IPS DF 6.9 (cell line): ENCODE results near the gene MOBP.
"Not testable (repeated sequence)": the region's sequence is repeated elsewhere in the genome, so short reads cannot be mapped to it uniquely, and the experiment has no call there.

Experiments used
- DNase-seq: peaks from one replicate; pipeline ENCODE4 v3.0.0-alpha.2; 2013; ENCODE audit warnings: low read depth, low spot score
- H3K27ac ChIP-seq: one replicate; pipeline ENCODE4 v1.5.1; 2013; ENCODE audit warnings: low read length, control low read depth
- H3K27me3 ChIP-seq: 2 replicates; pipeline ENCODE4 v1.6.1; 2013; ENCODE audit warnings: mild to moderate bottlenecking, low read length; ENCODE audit not compliant: control insufficient read depth, insufficient read depth
- H3K36me3 ChIP-seq: 2 replicates; pipeline ENCODE4 v1.6.1; 2013; ENCODE audit warnings: low read length; ENCODE audit not compliant: control insufficient read depth, insufficient read depth
- H3K4me1 ChIP-seq: 2 replicates; pipeline ENCODE4 v1.6.1; 2013; ENCODE audit warnings: low read length; ENCODE audit not compliant: control insufficient read depth, insufficient read depth
- H3K4me3 ChIP-seq: 2 replicates; pipeline ENCODE4 v1.5.1; 2013; ENCODE audit warnings: mild to moderate bottlenecking, low read length
- H3K9me3 ChIP-seq: 2 replicates; pipeline ENCODE4 v1.6.1; 2013; ENCODE audit warnings: low read length, inconsistent platforms; ENCODE audit not compliant: control insufficient read depth, insufficient read depth
- WGBS: extraction: QIAGEN DNeasy Blood & Tissue Kit; methylation state at CpG from one replicate; pipeline ENCODE4 v1.1.7; 2013; ENCODE audit warnings: mixed read lengths, missing lambda C conversion rate; ENCODE audit not compliant: insufficient read length, insufficient coverage; 5-methylcytosine and 5-hydroxymethylcytosine counted together

Gene MOBP, protein sequence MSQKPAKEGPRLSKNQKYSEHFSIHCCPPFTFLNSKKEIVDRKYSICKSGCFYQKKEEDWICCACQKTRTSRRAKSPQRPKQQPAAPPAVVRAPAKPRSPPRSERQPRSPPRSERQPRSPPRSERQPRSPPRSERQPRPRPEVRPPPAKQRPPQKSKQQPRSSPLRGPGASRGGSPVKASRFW

GRCh38 chr3:39467394-39468107, at the start of gene MOBP:
Gene MOBP, plus strand, starts transcription at chr3:39467680. Its CDS starts 34,390 bp downstream, at chr3:39502070.
- no peaks in the 10 kb centered on the region for H3K4me1 ChIP-seq
- H3K27ac ChIP-seq = no peak within 1 kb of the TSS
- no peaks in the 10 kb centered on the region for H3K27me3 ChIP-seq
- WGBS = no CpG with 5 or more reads among the region's 4 CpGs
- H3K36me3 ChIP-seq = no peaks in the 10 kb centered on the region
- no peak for DNase-seq
- H3K4me3 ChIP-seq = no peak within 1 kb of the TSS
- H3K9me3 ChIP-seq = no peaks in the 10 kb centered on the region

DNA sequence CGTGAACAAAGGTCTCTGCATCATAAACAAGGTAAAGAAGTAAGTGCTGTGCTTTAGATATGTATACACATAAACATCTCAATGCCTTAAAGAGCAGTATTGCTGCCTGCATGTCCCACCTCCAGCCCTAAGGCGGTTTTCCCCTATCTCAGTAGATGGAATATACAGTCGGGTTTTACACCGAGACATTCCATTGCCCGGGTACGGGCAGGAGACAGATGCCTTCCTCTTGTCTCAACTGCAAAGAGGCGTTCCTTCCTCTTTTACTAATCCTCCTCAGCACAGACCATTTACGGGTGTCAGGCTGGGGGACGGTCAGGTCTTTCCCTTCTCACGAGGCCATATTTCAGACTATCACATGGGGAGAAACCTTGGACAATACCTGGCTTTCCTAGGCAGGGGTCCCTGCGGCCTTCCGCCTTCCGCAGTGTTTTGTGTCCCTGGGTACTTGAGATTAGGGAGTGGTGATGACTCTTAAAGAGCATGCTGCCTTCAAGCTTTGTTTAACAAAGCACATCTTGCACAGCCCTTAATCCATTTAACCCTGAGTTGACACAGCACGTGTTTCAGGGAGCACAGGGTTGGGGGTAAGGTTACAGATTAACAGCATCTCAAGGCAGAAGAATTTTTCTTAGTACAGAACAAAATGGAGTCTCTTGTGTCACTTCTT, 48.8 kb upstream of the MOBP start:
- DNase-seq, H3K4me1 ChIP-seq, H3K27me3 ChIP-seq, H3K9me3 ChIP-seq, H3K4me3 ChIP-seq, H3K36me3 ChIP-seq, H3K27ac ChIP-seq: not testable (repeated sequence)
- WGBS = no CpG with 5 or more reads among the region's 14 CpGs

DNA sequence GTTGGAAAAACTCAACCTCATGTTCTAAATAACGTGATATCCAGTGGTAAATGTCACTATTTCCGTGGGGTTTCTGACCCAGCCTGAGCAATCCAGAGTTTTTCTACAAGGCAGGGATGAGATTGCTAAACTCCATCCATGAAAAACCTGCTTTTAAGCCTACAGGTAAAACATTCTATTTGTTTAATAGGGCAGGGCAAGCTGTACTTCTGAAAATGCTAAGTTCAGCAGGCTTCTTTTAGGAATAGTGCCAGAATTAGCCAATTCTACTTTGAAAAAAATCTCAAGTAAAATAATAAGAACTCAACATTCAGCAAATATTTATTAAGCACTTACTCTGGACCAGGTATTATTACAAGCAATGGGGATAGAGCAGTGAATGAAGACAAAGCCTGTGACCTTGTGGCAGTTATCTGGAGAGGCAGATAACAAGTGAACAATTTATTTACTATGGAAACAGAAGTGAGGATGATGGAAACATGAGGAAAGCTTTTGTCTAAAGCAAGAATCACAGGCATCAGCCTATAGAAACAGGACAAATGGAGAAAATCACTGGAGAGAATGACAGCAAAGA, 47.7 kb upstream of the MOBP start:
- H3K36me3 ChIP-seq = no peaks in the 10 kb centered on the region
- WGBS = no CpG with 5 or more reads among the region's 2 CpGs
- H3K27ac ChIP-seq = no peak overlapping the region
- no peak for DNase-seq
- H3K4me3 ChIP-seq = no peak overlapping the region
- H3K4me1 ChIP-seq = no peaks in the 10 kb centered on the region; the same call in 1 of the 2 replicates
- H3K9me3 ChIP-seq = no peaks in the 10 kb centered on the region
- no peaks in the 10 kb centered on the region for H3K27me3 ChIP-seq

DNA sequence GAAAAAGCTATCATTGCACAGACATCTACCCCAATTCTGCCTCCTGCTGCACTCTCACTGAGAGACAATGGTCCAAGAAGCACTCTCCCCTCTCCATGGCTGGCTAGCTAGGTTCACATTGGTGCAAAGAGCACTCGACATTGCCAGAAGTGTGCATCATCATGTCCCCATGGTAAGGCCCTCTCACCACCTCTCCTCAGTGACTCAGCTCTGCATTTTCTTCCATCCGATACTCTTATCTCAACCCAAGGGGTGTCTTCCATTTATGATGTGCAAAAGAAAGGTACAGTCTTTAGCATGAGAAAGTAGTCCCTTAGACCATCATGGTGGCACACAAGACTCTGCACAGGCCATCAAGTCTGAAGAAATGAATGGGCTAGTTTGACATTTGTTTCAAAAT, 46.9 kb upstream of the MOBP start:
- Histone ChIP-seq H3K27ac (no peak overlapping the region), H3K27me3 (no peaks in the 10 kb centered on the region), H3K36me3 (no peaks in the 10 kb centered on the region), H3K4me1 (no peaks in the 10 kb centered on the region; the same call in 1 of the 2 replicates), H3K9me3 (no peaks in the 10 kb centered on the region), H3K4me3 (no peak overlapping the region)
- DNase-seq = no peak
- WGBS = no CpG with 5 or more reads among the region's 2 CpGs

DNA sequence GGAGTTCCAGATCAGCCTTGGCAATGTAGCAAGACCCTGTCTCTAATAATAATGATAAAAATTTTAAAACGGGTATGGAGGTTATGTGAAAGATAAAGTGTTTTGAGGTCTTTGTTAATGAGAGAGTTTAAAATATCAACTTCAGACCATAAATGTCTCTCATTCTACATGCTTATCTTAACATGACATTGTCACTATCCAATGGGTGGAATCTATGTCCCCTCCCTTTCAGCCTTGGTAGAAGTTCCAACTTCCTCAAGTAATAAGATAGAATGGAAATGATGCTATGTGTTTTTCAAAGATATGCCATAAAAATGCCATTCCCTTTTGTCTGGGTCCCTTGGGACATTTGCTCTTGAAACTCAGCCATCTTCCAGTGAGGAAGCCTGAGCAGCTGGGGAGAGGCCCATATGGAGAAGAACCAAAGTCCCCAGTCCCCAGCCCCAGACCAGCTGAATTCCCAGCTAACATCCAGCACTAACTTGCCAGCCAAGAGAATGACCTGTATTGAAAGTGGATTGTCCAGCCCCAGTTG, 44.0 kb upstream of the MOBP start:
- DNase-seq = no peak

DNA sequence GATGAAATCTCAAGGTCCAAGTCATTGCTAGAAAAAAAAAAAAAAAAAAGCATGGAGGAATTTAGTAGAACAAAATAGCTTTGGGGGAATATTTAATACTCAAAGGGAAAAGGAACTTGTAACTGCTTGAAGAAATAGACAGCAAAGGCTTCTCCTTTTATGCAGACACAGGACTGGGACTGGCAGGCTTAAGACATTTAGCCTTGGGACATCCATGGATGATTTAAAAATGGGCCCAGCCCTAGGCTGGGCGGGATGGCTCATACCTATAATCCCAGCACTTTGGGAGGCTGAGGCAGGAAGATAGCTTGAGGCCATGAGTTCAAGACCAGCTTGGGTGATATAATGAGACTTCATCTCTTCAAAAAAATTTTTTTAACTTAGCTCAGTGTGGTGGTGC, 41.2 kb upstream of the MOBP start:
- no peak for DNase-seq
- H3K36me3 ChIP-seq = no peaks in the 10 kb centered on the region
- H3K4me3 ChIP-seq = no peak overlapping the region
- H3K27me3 ChIP-seq = no peaks in the 10 kb centered on the region
- WGBS = no CpG with 5 or more reads among the region's 1 CpG
- no peak overlapping the region for H3K27ac ChIP-seq
- no peaks in the 10 kb centered on the region for H3K9me3 ChIP-seq
- no peaks in the 10 kb centered on the region for H3K4me1 ChIP-seq

More for the DNA sequence above, 44.0 kb upstream of the MOBP start:
- no peak overlapping the region for H3K27ac ChIP-seq
- no peaks in the 10 kb centered on the region for H3K36me3 ChIP-seq
- H3K4me1 ChIP-seq = no peaks in the 10 kb centered on the region; the same call in 1 of the 2 replicates
- WGBS = 100% methylated on average over 1 of the region's 1 CpG
- H3K9me3 ChIP-seq = no peaks in the 10 kb centered on the region
- no peak overlapping the region for H3K4me3 ChIP-seq
- H3K27me3 ChIP-seq = no peaks in the 10 kb centered on the region

- Histone ChIP-seq H3K27me3 (no peaks in the 10 kb centered on the region), H3K36me3 (no peaks in the 10 kb centered on the region), H3K4me3 (no peak overlapping the region), H3K9me3 (no peaks in the 10 kb centered on the region), H3K4me1 (no peaks in the 10 kb centered on the region), H3K27ac (no peak overlapping the region)
- WGBS = no CpG with 5 or more reads among the region's 1 CpG
- DNase-seq = no peak
These were observed 40.0 kb upstream of the MOBP start for GRCh38 chr3:39427506-39427905.

DNA sequence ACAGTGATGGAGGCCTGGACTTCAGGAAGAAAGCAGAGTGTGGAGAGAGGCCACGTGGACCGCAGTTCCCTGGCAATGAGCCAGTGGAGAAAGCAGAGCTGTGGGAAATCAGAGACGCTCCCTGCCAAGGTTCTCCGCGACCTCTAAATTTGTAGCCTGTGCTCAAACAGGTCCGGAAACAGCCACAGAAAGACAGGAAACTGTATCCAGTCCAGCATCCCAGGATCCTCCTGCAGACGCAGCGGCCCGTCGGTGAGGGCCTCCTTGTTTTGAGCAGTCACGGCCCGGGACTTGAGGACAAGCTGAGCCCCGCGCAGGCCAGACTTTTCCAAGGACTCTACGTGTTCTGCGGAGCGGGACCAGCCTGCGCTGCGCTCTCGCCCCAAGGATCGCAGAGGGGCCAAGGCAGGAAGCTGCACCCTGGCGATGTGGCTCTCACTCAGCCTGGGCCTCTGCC, 38.7 kb upstream of the MOBP start:
- no peak overlapping the region for H3K4me3 ChIP-seq
- H3K27me3 ChIP-seq = no peaks in the 10 kb centered on the region
- DNase-seq = no peak
- no peak overlapping the region for H3K27ac ChIP-seq
- no peaks in the 10 kb centered on the region for H3K9me3 ChIP-seq
- no CpG with 5 or more reads among the region's 22 CpGs for WGBS
- H3K36me3 ChIP-seq = no peaks in the 10 kb centered on the region
- H3K4me1 ChIP-seq = no peaks in the 10 kb centered on the region

DNA sequence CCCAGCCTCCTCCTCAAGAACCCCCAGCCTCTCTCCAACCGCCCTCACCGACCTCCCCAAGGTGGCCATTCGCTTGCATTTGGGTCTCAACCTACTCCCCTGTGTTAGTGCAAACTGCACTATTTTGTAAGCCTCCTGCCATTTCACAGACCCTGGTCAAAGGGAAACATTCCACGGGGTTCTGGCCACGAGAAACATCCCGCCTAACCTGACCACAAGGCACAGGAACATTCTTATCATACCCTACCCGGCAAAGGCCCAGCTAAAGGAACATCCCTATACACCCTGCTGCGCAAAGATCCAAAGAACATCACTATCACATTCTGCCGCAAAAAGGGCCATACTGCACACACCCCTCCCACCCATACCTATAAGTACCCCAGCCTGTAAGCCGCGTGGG, 38.0 kb upstream of the MOBP start:
- Histone ChIP-seq H3K4me3 (no peak overlapping the region), H3K9me3 (no peaks in the 10 kb centered on the region), H3K4me1 (no peaks in the 10 kb centered on the region), H3K27ac (no peak overlapping the region), H3K36me3 (no peaks in the 10 kb centered on the region), H3K27me3 (no peaks in the 10 kb centered on the region)
- DNase-seq = no peak
- WGBS = no CpG with 5 or more reads among the region's 11 CpGs

GRCh38 chr3:39432342-39432741, 35.1 kb upstream of the MOBP start:
- no peaks in the 10 kb centered on the region for H3K4me1 ChIP-seq
- H3K36me3 ChIP-seq = no peaks in the 10 kb centered on the region
- no peaks in the 10 kb centered on the region for H3K9me3 ChIP-seq
- no peak for DNase-seq
- H3K27me3 ChIP-seq = no peaks in the 10 kb centered on the region
- WGBS = no CpG with 5 or more reads among the region's 5 CpGs
- H3K4me3 ChIP-seq = no peak overlapping the region
- H3K27ac ChIP-seq = no peak overlapping the region
